VCaP (cell line): ENCODE data around the gene UBE2K.
"Not testable (repeated sequence)": the region's sequence is repeated elsewhere in the genome, so short reads cannot be mapped to it uniquely, and the experiment has no call there.

Source experiments
- H3K27ac ChIP-seq: fragments of 450-650 bp; 2 replicates; pipeline ENCODE4 v1.5.1; 2017
- TF ChIP-seq, protein P1 (sequence below): fragments of 450-650 bp; conservative IDR thresholded peaks from 2 replicates; pipeline ENCODE4 v1.5.1; 2017; ENCODE audit warnings: mild to moderate bottlenecking, moderate library complexity

UBE2K gene

DNA sequence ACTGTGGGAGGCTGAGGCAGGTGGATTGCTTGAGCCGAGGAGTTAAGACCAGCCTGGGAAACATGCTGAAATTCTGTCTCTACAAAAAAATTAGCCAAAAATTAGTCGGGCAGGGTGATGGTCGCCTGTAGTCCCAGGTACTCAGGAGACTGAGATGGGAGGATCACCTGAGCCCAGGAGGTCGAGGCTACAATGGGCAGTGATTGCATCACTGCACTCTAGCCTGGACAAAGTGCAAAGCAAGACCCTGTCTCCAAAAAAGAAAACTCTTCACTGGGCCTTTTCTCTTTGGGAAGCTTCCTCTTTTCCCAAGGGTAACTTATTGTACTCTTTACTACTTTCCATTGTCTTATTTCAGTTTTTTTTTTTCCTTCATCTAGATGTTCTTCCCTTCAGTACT lies 88.9 kb downstream of the UBE2K start:
- no peak overlapping the region for H3K27ac ChIP-seq
- TF ChIP-seq, protein P1, sequence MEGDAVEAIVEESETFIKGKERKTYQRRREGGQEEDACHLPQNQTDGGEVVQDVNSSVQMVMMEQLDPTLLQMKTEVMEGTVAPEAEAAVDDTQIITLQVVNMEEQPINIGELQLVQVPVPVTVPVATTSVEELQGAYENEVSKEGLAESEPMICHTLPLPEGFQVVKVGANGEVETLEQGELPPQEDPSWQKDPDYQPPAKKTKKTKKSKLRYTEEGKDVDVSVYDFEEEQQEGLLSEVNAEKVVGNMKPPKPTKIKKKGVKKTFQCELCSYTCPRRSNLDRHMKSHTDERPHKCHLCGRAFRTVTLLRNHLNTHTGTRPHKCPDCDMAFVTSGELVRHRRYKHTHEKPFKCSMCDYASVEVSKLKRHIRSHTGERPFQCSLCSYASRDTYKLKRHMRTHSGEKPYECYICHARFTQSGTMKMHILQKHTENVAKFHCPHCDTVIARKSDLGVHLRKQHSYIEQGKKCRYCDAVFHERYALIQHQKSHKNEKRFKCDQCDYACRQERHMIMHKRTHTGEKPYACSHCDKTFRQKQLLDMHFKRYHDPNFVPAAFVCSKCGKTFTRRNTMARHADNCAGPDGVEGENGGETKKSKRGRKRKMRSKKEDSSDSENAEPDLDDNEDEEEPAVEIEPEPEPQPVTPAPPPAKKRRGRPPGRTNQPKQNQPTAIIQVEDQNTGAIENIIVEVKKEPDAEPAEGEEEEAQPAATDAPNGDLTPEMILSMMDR = no peak

DNA sequence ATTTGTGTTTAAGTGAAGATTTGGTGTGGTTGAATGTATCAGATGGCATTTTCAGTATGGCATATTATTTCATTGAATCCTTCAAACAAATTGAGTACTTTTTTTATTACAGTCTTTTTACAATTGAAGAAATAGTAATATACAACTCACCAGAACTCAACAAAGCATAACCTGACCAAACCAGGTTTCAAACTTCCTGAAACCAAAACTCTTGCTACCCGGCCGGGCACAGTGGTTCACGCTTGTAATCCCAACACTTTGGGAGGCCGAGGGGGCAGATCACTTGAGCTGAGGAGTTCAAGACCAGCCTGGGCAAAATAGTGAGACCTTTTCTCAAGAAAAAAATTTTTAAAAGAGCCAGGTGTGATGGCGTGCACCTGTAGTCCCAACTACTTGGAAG lies 94.2 kb downstream of the UBE2K start:
- H3K27ac ChIP-seq = no peak overlapping the region
- TF ChIP-seq, protein P1 = no peak

- TF ChIP-seq, protein P1 = no peak
- no peak overlapping the region for H3K27ac ChIP-seq
These were observed 94.6 kb downstream of the UBE2K start for GRCh38 chr4:39792529-39792928.

GRCh38 chr4:39792976-39793375 lies 95.0 kb downstream of the UBE2K start:
- not testable (repeated sequence) for H3K27ac ChIP-seq

DNA sequence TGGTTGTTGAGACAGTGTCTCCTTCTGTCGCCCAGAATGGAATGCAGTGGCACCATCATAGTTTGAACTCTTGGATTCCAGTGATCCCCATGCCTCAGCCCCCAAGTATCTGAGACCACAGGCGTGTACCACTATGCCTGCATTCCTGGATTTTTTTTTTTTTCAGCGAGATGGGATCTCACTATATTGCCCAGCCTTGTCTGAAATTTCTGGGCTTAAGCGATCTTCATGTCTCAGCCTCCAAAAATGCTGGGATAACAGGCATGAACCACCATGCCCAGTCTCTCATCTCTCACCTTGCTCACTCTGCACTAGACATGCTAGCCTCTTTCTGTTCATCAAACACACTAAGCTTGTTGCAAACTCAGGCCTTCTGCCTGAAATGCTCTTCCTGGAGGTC lies 104.1 kb downstream of the UBE2K start:
- TF ChIP-seq, protein P1 = no peak

DNA sequence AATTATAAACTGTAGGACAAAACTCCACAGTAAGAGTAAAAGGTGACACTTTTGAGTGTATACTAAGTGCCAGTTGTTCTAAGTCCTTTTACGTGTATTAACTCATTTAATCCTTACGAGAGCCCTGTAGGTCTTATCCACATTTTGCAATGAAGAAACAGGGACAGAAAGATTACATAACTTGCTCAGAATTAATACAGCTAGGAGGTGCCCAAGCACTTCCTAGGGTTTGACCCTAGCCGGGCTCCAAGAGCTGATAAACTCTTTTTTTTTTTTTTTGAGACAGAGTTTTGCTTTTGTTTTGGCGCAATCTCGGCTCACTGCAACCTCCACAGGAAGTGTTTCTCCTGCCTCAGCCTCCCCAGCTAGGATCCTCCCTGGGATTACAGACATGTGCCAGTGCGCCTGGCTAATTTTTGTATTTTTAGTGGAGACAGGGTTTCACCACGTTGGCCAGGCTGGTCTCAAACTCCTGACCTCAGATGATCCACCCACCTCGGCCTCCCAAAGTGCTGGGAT lies 110.4 kb downstream of the UBE2K start:
- no peak overlapping the region for H3K27ac ChIP-seq
- TF ChIP-seq, protein P1 = no peak

More for the DNA sequence above, 104.1 kb downstream of the UBE2K start:
- H3K27ac ChIP-seq = no peak overlapping the region

- TF ChIP-seq, protein P1 = no peak
- no peak overlapping the region for H3K27ac ChIP-seq
These were observed 114.6 kb downstream of the UBE2K start for GRCh38 chr4:39812500-39812899.

DNA sequence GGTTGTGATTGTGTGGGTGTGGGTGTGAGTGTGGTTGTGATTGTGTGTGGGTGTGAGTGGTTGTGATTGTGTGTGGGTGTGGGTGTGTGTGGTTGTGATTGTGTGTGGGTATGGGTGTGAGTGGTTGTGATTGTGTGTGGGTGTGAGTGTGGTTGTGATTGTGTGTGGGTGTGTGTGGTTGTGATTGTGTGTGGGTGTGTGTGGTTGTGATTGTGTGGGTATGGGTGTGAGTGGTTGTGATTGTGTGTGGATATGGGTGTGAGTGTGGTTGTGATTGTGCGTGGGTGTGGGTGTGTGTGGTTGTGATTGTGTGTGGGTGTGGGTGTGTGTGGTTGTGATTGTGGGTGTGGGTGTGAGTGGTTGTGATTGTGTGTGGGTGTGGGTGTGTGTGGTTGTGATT lies 115.1 kb downstream of the UBE2K start:
- H3K27ac ChIP-seq = not testable (repeated sequence)

DNA sequence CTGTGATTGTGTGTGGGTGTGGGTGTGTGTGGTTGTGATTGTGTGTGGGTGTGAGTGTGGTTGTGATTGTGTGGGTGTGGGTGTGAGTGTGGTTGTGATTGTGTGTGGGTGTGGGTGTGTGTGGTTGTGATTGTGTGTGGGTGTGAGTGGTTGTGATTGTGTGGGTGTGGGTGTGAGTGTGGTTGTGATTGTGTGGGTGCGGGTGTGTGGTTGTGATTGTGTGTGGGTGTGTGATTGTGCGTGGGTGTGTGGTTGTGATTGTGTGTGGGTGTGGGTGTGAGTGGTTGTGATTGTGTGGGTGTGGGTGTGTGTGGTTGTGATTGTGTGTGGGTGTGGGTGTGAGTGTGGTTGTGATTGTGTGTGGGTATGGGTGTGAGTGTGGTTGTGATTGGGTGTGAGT lies 115.8 kb downstream of the UBE2K start:
- H3K27ac ChIP-seq = not testable (repeated sequence)
